ENCODE results near the gene KIF15.
"Not testable (repeated sequence)": the region's sequence is repeated elsewhere in the genome, so short reads cannot be mapped to it uniquely, and the experiment has no call there.

Gene KIF15, protein sequence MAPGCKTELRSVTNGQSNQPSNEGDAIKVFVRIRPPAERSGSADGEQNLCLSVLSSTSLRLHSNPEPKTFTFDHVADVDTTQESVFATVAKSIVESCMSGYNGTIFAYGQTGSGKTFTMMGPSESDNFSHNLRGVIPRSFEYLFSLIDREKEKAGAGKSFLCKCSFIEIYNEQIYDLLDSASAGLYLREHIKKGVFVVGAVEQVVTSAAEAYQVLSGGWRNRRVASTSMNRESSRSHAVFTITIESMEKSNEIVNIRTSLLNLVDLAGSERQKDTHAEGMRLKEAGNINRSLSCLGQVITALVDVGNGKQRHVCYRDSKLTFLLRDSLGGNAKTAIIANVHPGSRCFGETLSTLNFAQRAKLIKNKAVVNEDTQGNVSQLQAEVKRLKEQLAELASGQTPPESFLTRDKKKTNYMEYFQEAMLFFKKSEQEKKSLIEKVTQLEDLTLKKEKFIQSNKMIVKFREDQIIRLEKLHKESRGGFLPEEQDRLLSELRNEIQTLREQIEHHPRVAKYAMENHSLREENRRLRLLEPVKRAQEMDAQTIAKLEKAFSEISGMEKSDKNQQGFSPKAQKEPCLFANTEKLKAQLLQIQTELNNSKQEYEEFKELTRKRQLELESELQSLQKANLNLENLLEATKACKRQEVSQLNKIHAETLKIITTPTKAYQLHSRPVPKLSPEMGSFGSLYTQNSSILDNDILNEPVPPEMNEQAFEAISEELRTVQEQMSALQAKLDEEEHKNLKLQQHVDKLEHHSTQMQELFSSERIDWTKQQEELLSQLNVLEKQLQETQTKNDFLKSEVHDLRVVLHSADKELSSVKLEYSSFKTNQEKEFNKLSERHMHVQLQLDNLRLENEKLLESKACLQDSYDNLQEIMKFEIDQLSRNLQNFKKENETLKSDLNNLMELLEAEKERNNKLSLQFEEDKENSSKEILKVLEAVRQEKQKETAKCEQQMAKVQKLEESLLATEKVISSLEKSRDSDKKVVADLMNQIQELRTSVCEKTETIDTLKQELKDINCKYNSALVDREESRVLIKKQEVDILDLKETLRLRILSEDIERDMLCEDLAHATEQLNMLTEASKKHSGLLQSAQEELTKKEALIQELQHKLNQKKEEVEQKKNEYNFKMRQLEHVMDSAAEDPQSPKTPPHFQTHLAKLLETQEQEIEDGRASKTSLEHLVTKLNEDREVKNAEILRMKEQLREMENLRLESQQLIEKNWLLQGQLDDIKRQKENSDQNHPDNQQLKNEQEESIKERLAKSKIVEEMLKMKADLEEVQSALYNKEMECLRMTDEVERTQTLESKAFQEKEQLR (N-terminal part only)

DNA sequence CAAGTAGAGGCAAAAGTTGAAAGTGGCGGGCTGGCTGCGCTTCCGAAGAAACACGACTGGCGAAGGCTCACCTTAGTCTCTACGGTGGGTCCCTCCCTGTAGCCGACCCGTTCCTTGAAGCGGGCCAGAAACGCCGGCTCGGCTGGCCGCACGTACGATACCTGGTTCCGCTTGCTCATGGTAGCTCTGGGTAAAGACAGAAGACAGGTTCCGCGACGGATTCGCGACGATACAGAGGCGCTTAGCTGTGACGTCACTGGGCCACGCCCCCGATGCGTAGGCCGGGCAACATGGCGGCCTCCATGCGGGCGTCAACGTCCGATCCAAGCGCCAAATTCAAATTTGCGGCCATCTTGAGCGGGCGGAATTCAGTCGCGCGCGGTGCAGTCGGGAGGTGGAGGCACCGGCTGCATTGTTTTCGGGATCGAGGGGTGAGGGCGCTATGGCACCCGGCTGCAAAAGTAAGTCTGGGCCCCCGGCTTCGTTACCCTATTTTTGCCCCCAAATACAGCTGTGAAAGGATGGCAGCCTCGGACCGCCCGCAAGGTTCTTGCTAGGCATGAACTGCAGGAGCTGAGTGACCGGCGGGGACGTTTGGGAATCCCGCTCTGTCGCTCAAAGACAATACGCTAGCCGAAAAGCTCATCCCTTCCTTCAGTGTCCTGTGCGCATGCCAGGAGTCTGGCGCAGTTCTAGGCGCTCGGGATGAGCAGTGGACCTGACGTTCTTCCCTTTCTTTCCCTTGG is at the start of gene KIF15, which contains the start of gene KIAA1143:
KIF15 (plus strand) TSS at position 371 of the 746 bp plus-strand sequence; CDS start at position 443, 72 bp downstream.
KIAA1143 (minus strand) TSS at position 196 of the 746 bp plus-strand sequence; CDS start at position 179, 17 bp downstream.
- DNase-seq: peak; percentile 95 to 96

DNA sequence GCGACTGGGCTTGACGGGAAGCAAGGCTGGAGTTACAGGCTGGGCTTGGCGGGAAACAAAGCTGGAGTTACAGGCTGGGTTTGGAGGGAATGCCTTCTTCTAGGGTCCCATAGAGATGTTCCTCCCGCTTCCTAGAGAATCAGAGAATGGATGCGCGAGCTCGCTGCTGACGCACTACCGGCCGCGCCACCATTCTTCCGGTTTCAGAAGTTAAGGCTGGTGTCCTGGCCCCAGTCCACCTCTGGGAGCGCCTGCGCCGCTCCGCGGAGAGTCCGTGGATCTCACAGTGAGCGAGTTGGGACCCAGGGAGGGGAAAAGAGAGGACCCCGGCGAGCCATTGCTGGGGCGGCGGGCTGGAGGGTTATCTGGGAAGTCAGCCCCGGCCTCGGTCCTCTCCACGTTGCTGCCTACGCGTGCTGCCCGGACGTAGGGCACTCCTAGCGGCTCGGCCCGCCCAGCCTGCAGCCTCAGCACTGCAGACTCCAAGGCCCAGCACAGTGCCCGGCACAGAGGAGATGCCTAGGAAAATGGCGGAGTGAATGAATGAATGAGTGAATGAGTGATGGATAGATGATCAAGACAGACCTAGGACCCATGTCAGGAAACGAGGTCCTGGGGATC is 49.0 kb upstream of the KIF15 start, which contains the start of gene ZNF502:
ZNF502 (plus strand) TSS at position 206 of the 621 bp plus-strand sequence. CDS start 7,602 bp downstream, outside the sequence.
- DNase-seq: peak; percentile 71 to 87

DNA sequence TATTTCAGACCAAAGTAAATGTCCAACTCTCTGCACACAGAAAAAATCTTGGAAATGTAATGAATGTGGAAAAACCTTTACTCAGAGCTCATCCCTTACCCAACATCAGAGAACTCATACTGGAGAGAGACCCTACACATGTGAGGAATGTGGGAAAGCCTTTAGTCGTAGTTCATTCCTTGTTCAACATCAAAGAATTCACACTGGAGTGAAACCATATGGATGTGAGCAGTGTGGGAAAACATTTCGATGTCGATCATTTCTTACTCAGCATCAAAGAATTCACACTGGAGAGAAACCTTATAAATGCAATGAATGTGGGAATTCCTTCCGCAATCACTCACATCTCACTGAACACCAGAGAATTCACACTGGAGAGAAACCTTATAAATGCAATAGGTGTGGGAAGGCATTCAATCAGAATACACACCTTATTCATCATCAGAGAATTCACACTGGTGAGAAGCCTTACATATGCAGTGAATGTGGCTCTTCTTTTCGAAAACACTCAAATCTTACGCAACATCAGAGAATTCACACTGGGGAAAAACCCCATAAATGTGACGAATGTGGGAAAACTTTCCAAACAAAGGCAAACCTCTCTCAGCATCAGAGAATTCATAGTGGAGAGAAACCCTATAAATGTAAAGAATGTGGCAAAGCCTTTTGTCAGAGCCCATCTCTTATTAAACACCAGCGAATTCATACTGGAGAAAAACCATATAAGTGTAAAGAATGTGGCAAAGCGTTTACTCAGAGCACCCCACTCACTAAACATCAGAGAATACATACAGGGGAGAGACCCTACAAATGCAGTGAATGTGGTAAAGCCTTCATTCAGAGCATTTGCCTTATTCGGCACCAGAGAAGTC is 40.1 kb upstream of the KIF15 start:
- DNase-seq: no peak

DNA sequence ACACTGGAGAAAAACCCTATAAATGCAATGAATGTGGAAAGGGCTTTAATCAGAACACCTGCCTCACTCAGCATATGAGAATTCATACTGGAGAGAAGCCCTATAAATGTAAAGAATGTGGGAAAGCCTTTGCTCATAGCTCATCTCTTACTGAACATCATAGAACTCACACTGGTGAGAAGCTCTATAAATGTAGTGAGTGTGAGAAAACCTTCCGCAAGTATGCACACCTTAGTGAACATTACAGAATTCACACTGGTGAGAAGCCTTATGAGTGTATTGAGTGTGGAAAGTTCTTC is 39.5 kb upstream of the KIF15 start:
- no peak for DNase-seq

DNA sequence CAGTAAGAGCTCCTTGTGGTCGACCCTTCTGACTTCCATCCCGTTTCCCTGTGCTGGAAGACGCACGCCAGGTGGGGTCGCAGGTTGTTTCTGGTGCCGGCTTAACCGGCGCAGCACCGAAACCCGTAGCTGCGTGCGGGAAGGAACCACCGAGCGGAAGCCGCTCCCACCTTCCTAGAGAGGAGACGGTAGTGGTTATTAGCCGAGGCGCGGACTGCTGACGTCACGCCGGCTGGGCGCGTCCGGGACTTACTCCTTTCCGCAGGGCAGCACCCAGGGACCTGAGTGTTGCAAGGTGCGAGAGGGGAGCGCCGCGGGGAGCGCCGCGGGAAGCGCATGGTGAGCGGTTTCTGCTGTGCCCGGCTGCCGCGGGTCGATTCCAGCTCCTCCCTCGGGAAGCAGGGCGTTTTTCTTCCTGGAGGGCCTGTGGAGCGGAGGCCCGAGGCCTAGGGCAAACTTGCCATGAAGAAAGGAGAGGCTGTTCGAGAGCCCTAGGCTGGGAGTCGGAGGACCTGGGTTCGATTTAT is 32.1 kb upstream of the KIF15 start, which contains the start of gene ZNF501:
ZNF501 (plus strand) TSS at position 252 of the 527 bp plus-strand sequence. CDS start 4,787 bp downstream, outside the sequence.
- peak; percentile 84 to 93 for DNase-seq

DNA sequence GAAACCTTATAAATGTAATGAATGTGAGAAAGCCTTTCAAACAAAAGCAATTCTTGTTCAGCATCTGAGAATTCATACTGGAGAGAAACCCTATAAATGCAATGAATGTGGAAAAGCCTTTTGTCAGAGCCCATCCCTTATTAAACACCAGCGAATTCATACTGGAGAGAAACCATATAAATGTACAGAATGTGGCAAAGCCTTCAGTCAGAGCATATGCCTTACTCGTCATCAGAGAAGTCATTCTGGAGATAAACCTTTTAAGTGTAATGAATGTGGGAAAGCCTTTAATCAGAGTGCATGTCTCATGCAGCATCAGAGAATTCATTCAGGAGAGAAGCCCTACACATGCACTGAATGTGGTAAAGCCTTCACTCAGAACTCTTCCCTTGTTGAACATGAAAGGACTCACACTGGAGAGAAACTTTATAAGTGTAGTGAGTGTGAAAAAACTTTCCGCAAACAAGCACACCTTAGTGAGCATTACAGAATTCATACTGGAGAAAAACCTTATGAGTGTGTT is 26.9 kb upstream of the KIF15 start:
- DNase-seq: no peak

DNA sequence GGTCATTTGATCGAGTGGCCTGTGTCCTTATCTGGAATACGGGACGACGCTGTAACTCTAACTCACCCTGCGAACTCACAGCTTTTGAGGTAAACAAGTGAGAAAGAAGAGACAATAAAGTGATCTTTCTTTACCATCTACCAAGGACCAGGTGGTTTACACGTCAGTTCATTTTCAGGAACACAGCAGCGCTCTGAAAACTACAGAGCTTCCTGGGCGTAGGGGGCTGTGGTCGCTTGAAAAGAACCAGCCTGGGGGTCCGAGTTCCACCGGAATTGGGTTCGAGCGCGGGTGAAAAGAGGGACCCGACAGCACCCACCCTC is 532 bp upstream of the KIF15 start:
- no peak for DNase-seq

DNA sequence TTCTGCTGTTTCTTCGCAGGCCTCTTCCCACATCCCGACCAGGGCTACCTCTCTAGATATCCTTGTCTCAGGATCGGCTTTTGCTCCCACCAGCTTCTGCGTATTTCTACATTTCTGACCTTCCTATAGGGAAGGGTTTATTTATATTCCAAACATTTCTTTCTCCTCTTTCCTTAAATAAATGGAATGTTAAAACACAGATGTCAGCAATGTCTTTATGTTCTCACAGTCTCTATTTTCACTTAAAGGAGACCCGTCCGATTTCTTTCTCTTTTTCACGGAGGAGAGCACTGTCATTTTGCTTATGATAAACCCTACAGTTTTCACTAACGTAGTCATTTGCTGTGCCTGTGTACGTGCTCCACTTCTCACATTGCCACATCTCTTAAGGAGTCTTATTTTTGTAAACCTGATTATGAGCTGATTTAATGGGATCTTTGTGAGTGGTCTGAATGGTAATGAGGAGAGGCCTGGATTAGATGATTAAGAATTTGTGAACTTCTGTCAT is 630 bp downstream of the KIF15 start:
- no peak for DNase-seq

DNA sequence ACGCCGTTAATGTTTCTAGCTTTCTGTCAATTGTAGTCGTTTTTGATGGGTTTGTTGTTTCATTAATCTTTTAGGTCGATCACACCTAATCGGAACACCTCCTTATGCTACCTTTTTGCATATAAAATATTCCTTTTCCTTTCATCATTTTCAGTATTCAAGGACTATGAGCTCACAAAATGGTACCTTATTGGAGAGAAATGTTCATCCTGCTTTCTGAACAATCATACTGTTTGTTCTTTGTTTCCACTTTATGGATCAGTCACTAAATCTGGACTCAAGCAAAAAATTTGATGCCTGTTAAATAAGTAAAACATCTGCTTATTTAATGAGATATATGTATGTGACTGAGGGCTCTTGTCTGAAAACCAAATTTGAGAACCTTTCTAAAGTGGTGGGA is 1.1 kb downstream of the KIF15 start:
- DNase-seq: no peak

DNA sequence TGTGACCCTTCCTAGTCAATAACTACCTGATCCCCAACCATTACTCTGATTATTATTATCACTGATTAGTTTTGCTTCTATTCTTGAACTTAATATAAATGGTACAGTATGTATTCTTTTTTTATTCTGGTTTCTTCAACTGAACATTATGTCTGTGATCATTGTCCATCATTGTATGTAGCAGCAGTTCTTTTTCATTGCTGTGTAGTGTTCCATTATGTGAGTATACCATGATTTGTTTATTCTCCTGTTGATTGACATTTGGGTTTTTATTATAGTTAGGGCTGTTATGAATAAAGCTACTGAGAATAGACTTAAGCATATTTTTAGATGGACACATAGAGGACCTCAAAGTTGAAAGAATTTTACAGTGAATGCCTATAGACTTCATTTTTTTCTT is 2.7 kb downstream of the KIF15 start:
- DNase-seq: no peak

DNA sequence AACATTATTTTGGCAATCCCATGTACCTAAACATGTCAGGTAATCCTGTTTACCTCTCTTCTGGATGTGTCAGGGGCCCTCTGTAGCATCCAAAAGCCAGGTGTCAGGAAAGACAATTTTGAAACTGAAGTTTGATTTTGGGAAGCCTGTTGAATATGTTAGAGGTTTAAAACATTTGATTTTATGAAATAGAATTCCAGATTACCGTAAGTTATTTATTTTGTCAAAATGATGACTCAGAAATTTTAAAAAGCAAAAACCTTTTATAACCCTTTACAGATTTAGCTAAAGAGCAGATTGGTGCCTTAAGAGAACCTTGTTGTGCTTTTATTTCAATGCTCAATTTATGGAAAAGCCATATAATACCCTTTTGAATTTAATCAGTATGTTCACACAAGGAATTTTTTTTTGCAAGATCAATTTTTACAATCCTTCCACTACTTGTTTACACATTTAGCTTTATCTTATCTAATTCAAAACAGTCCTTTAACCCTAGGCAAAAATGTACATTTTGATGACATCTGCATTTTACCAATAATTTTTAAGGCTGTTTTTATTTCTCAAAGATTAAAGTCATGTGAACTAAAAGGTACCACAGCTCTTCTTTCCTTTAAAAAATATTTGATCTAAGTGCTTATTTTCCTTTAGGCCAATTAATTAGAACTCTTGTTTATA is 10.0 kb downstream of the KIF15 start:
- DNase-seq: no peak

DNA sequence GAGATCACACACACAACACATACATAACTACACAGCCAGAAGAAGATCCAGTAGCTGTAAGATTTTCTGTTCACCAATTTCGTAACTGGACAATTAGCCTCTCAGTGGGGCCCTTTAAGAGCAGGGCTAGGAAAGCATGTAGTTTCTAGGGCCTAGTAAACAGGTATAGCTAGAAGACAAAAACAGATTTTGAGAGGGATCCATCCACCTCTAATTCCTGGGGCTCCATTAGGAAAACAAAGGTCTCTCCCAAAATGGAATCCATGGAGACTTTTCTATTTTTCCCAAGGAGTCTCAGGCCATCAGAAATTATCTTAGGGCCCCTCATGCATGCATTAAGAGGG is 10.5 kb downstream of the KIF15 start:
- no peak for DNase-seq

DNA sequence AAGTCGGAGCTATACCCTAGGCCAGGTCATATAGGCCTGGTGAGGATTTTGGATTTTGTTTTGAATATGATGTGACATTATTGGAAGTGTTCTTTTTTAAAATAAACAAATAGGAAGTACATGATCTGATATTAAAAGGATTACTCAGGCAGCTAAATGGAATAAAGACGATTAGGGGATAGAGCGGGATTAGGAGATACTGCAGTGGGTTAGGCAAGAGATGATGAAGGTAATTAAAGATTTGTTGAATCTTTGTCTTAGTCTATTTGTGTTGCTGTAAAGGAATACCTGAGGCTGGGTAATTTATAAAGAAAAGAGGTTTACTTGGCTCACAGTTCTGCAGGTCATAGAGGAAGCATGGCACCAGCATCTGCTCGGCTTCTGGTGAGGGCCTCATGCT is 21.3 kb downstream of the KIF15 start:
- DNase-seq: no peak

DNA sequence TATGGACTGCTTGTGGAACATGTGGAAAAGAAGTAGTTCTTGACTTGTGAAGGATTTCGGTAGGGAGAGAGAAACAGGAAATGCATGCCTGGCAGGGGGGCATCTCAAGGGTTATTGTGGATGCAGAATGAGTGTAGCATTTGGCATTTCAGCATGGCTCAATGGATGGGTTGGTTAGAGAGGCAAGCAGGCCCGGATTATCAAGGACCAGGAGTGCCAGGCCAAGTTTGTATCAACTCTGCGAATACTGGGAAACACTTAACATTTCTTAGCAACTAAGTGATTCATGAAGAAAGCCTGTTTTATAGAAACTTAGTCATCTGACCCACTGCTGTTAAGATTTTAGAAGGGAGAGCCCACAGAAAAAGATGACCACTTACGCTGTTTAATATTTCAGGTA is 33.6 kb downstream of the KIF15 start:
- DNase-seq: no peak

DNA sequence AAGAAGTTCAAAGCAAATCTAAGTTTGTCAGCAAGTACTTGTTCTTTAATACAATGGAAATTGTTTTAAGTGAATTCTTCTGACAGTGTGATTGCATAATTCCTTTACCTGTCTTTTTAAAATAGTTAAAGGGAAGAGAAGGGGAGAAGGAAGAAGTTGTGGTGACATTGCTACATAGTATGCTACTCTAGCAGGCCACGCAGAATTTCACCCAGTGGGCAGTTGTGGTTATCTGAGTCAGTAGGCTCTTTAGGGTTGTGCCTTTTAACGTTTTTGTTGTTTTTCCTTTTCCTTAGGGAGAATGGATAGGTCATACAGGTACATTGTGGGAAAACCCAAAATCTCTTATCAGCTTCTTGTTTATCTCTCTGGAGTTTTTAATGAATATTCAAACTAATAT is 40.4 kb downstream of the KIF15 start:
- no peak for DNase-seq

DNA sequence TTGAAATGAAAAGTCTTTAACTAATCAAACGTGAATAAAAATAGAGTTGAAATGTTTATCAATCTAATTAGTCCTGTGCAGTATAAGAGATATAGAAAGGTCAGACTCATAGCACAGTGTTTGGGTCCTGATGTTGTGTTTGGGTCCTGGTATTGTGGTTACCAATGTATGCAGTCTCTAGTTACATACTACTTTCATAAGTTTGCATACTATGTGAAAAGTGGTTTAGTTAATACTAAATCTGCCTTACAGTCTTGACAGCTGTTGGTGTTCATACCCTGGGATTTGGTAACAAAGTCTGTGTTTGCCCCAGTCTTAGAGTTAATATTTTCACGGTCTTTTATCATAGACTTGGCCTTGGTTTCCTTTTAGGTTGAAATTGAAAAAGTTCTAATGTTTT is 41.7 kb downstream of the KIF15 start:
- DNase-seq: no peak

DNA sequence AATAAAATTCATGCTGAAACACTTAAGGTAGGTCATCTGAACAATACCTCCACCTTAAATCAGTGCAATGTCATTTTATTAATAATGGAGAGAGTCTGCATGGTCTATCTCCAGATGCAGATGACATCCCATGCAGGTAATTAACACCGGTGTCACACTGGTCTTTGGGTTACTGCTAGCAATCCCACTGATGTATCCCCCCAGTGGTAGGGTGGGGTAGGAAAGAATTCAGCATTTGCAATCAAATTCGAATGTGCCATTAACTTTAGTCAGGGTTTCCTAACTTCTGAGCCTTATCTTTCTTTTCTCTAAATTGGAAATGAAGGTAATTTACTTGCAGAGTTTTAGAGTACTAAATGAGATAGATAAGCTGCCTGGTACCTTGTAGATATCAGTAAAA is 44.4 kb downstream of the KIF15 start:
- no peak for DNase-seq

DNA sequence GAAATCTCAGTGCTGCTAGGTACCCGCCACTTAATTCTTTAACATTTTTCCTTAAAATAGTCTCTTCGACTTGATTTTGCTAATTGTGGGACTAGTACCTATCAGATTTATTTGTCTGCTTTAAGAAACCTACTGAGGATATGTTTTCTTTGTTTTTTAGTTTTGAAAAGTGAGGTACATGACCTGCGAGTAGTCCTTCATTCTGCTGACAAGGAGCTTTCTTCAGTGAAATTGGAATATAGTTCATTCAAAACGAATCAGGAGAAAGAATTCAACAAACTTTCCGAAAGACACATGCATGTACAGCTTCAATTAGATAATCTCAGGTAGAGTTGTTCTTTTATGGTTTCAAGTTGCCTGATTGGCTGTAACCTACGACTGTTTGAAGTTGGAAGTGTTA is 53.2 kb downstream of the KIF15 start:
- no peak for DNase-seq

DNA sequence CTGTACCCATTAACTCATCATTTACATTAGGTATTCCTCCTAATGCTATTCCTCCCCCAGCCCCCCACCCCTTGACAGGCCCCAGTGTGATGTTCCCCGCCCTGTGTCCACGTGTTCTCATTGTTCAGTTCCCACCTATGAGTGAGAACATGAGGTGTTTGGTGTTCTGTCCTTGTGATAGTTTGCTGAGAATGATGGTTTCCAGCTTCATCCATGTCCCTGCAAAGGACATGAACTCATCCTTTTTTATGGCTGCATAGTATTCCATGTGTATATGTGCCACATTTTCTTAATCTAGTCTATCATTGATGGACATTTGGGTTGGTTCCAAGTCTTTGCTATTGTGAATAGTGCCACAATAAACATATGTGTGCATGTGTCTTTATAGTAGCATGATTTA is 54.7 kb downstream of the KIF15 start:
- not testable (repeated sequence) for DNase-seq
